ENCODE measurements around the gene KRTAP10-2.

- TF ChIP-seq POLR2A (IDR thresholded peaks at IDR 0.05) = no peak
- no peak for TF ChIP-seq CTCF (IDR thresholded peaks at IDR 0.05)
Observed at GRCh38 chr21:44548922-44549321, 2.4 kb downstream of the KRTAP10-2 start.
